DMS 273 (cell line): ENCODE results near the gene CCDC90B.

Experiments used
- DNase-seq: peaks from one replicate; lab custom pipeline; 2025; ENCODE audit not compliant: unreplicated experiment; lab: John Stamatoyannopoulos, UW

The CCDC90B gene

DNA sequence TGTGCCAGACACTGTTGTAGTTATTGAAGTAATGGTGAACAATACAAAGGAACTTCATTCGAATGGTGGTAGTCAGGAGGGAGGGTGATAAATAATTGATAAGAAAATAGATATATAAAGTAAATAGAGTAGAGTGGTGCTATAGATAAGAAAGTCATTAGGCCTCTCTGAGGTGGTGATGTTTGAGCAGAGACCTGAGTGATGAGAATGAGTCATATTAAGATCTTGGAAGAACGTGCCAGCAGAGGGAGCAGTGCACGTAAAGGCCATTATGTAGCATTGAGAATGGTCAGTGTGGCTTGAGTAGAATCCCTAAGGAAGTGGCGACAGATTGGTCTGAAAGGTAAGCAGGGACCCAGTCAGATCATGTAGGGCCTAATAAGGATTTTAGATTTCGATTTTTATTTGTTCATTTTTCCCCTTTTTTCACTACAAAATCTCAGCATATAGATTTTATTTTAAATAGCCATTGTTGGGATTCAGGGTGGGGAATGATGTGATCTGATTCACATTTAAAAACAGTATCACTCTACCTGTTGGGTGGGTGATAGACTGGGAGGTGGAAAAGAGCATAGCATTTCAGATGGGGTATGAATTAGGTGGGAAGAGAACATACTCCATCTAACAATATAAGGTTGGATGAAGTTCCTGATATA is 44.7 kb downstream of the CCDC90B start:
- DNase-seq = peak; percentile 50

DNA sequence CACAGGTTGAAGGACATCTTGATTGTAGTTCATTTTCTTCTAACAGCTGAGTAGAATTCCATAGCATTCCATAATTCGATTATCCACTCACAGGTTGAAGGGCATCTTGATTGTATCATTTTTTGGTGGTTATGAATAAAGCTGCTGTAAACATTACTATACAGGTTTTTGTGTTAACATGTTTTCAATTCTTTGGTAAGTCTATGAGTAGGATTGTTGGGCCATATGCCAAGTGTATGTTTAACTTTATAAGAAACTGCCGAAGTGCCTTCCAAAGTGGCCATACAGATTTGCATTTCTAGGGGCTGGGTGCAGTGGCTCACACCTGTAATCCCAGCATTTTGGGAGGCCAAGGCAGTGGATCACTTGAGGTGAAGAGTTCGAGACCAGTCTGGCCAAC is 48.1 kb downstream of the CCDC90B start:
- no peak for DNase-seq

DNA sequence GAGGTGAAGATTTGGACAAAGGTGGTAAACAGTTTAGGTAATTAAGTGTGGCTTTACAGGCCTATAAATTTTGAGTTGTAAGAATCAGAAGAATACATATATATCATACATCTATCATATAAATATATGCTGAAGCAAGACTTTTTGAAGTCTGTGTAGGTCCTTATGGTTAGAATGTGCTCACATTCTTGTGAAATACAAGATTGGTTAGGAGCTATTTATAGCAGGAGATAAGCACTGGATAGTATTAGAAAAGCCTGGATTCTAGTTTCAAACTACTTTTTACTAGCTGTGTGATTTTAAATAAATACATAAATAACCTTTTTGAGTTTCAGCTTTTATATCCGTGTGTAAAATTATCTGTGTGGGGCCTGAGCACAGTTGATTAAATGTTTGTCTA is 50.3 kb downstream of the CCDC90B start:
- no peak for DNase-seq

DNA sequence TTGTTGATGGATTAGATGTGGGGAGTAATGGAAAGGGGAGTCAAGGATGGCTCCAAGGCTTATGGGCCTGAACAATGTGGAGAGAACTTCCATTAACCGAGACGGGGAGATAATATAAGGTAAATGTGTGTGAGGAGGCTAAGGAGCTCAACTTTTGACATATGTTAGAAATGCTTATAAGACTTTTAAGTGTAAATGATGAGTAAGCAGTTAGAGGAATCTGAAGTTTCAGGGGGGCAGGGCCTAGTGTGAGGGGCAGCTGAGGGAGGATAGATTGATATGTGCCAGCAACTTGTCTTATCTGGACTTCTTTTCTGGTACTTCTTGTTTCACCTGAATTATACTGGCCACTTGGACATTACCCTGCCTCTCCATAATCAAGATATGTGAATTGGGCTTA is 62.7 kb downstream of the CCDC90B start:
- DNase-seq = no peak

DNA sequence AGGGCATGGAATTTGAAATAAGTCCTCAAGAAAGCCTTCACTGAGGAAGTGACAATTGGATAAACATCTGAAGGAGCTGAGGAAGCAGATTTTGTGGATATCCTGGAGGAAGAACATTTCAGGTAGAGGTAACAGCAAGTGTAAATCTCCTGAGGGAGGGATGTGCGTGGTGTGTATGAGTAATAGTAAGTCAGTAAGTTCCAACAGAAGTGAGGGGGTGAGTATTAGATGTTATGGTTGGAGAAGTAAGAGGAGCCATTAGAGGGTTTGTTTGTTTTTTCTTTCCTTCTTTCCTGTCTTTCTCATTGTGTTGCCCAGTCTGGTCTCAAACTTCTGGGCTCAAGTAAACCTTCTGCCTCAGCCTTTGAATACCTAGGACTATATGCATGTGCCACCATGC is 63.7 kb downstream of the CCDC90B start:
- DNase-seq = no peak

DNA sequence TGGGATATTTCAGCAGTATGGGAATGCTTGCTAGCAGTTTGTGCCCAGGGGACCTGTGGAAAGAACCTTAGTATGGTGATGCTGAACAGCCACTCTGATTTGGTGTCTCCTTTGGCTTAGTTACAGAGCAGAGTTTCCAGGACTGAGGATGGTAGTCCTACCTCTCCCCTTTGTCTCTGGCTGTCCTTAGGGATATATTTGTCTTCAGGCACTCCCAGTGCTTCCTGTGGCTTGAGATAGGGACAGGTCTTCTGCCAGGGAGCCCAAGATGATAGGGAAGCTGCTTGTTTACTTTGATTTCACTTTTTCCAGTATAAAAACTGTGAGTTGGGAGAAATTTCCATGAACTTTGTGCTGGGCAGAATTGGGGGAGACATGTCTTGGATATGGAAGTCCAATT is 64.5 kb downstream of the CCDC90B start:
- no peak for DNase-seq

DNA sequence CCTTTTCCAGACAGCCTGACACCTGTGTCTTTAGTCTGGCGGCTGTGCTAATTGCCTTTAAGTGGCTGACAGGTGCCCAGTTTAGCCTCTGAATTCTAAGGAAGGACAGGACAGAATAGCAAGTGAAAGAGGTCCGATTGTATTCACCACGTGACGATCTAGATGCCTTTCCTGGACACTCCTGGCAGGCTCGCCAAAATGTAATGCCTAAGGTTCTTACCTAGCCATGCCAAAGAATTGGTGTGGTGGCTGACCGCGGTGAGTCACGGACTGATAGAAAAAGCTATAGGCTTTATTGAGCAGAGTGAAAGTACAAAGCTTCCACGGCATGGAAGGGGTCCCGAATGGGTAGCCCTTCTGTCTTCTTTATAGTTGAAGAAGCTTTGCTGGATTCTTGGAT is 65.9 kb downstream of the CCDC90B start:
- no peak for DNase-seq

DNA sequence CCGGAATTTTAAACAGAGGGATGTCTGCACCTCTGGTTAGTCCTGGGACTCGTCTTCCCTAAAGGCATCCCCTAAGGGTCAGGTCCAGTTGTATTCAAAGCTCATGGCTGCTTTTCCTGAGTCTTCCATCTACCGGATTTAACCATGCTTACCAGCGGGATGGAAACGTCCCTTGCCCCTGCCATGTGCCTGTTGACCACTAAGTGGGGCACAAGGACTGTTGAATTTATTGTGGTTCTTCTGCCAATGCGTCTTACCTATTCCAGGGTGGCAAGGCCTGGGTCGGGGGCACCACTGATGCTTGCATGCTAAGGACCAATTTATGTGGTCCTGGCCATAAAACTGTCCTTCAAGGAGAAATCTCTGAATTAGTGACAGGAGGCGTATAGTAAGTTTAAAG is 67.1 kb downstream of the CCDC90B start:
- DNase-seq = peak; percentile 2
